ENCODE measurements around the gene SMIM29. TPM values are rescaled to one million over a fixed set of nuclear protein-coding genes. Genes with fewer than 3 reads are reported as not detected.
A peak's percentile ranks its signal among the peaks of the same experiment; 100 is the strongest.

SMIM29 gene
- total RNA-seq, 1 experiment from 2014 or later, result 5.4 TPM

GRCh38 chr6:34237722-34238584 is 10.9 kb downstream of the SMIM29 start:
- Histone ChIP-seq H3K4ac (ENCODE audit: low read depth, low read length) (no peak overlapping the region; the same call in 1 of the 2 replicates), H3K14ac (ENCODE audit: insufficient read depth, low read length) (peak overlapping the region; percentile 76), H4K91ac (ENCODE audit: insufficient read length, low read depth, low read length) (no peak overlapping the region), H4K5ac (ENCODE audit: insufficient read length, low read depth, low read length) (no peak overlapping the region), H3K9me3 (ENCODE audit: control insufficient read depth, low read depth, low read length) (no peaks in the 10 kb centered on the region), H3K27me3 (ENCODE audit: insufficient read depth, low read length) (no peaks in the 10 kb centered on the region), H2AFZ (ENCODE audit: low read length) (no peak overlapping the region), H4K20me1 (ENCODE audit: control insufficient read depth, insufficient read depth, insufficient read length) (no peaks in the 10 kb centered on the region), H3K56ac (ENCODE audit: insufficient read length, low read depth, low read length) (no peak overlapping the region), H3K23ac (ENCODE audit: insufficient read length, low read depth, low read length) (no peak overlapping the region), H3K79me2 (ENCODE audit: insufficient read depth, low read length) (peaks cover 35% of the 10 kb centered on the region; the same call in 1 of the 2 replicates), H3K79me1 (ENCODE audit: insufficient read depth, low read depth, low read length, poor library complexity, severe bottlenecking) (peaks cover 9% of the 10 kb centered on the region), H3K9ac (ENCODE audit: extremely low read depth, insufficient read length, low read length) (peak overlapping the region; percentile 96), H2BK20ac (ENCODE audit: low read depth, low read length, poor library complexity, severe bottlenecking) (no peak overlapping the region), H3T11ph (ENCODE audit: low read length) (no peak overlapping the region), H3K4me2 (ENCODE audit: insufficient read depth, insufficient read length, low read length) (peak overlapping the region; percentile 94), H3K18ac (ENCODE audit: insufficient read length, low read depth, low read length) (peak overlapping the region; percentile 57), H2BK12ac (ENCODE audit: insufficient read length, low read depth, low read length) (no peak overlapping the region), H3K27ac (ENCODE audit: insufficient read length, low read depth, low read length) (no peak overlapping the region), H2BK15ac (ENCODE audit: low read depth, low read length) (no peak overlapping the region), H2BK120ac (ENCODE audit: low read depth, low read length, poor library complexity, severe bottlenecking) (no peak overlapping the region), H4K8ac (replicated peaks; ENCODE audit: insufficient read length, low read depth, low read length) (no peak overlapping the region), H3K4me1 (ENCODE audit: insufficient read depth, low read length) (peaks cover 13% of the 10 kb centered on the region), H2AK5ac (ENCODE audit: insufficient read length, low read length) (no peak overlapping the region), H2BK5ac (ENCODE audit: insufficient read length, low read length) (no peak overlapping the region), H3K23me2 (ENCODE audit: insufficient read length, low read depth, low read length, poor library complexity, severe bottlenecking) (peaks cover 16% of the 10 kb centered on the region)
- H3K4me1 Mint-ChIP-seq, result peaks cover 36 to 60% of the 10 kb centered on the region in 2 experiments
- H3K9me3 Mint-ChIP-seq, result no peaks in the 10 kb centered on the region; a peak in 1 of 5 replicates
- TF ChIP-seq CTCF (conservative IDR thresholded peaks at IDR 0.05), result peak; percentile 54
- no peaks in the 10 kb centered on the region for H3K27me3 Mint-ChIP-seq (ENCODE audit: low read depth)
- WGBS (ENCODE audit: extremely low coverage, insufficient read length, low lambda C conversion rate), result no CpG with 5 or more reads among the region's 64 CpGs
- peaks cover 44 to 48% (median 47%) of the 10 kb centered on the region in 3 experiments for H3K36me3 Mint-ChIP-seq (ENCODE audit: insufficient read depth in 1 of 3, low read depth in 3 of 3)
- DNase-seq, result peak; percentile 49
- peak overlapping the region; percentile 88 to 92 for H3K4me3 Mint-ChIP-seq
- H3K27ac Mint-ChIP-seq, result peak overlapping the region; percentile 94 to 97 (median 95)
